PC-9 (cell line): ENCODE data around the gene CD80. TPM values are rescaled to one million over a fixed set of nuclear protein-coding genes. Genes with fewer than 3 reads are reported as not detected.

Experiments used
- BruUV-seq: library from RNA; stranded (reverse); fragments of 400-500 nt; replicated peaks from 2 replicates; lab custom pipeline; 2021; lab: Mats Ljungman, UMichigan
- CTCF ChIA-PET: fragments of 300-600 bp; sonication (Branson Sonifier 250); formaldehyde crosslinking; loops from one replicate; lab custom pipeline; 2022; ENCODE audit warnings: antibody characterized with exemption; lab: Charles Lee
- POLR2A ChIA-PET: fragments of 300-600 bp; sonication (Branson Sonifier 250); formaldehyde crosslinking; loops from one replicate; lab custom pipeline; 2022; ENCODE audit warnings: antibody characterized with exemption; ENCODE audit not compliant: unreplicated experiment; lab: Charles Lee
- DNase-seq, 2 experiments: peaks; one replicate each; pipeline versions ENCODE4 v3.0.0 to v3.0.0-alpha.2; 2015 to 2022; ENCODE audit warnings: mixed read lengths in 1 of 2
- H2AFZ ChIP-seq: fragments of 200-600 bp; sonication (generic); 2 replicates; pipeline ENCODE4 v1.8.1; 2017; ENCODE audit warnings: antibody characterized with exemption
- H3F3A ChIP-seq: fragments of 200-600 bp; sonication (generic); 2 replicates; pipeline ENCODE4 v1.8.1; 2017; ENCODE audit warnings: antibody characterized with exemption, mild to moderate bottlenecking, low read depth; ENCODE audit not compliant: insufficient read depth
- H3K27ac ChIP-seq: fragments of 200-600 bp; sonication (generic); 2 replicates; pipeline ENCODE4 v1.6.1; 2016; ENCODE audit warnings: mixed run types
- H3K27me3 ChIP-seq: fragments of 200-600 bp; sonication (generic); 2 replicates; pipeline ENCODE4 v1.6.1; 2016; ENCODE audit warnings: low read depth, mixed run types; ENCODE audit not compliant: insufficient read depth
- H3K36me3 ChIP-seq: fragments of 200-600 bp; sonication (generic); 2 replicates; pipeline ENCODE4 v1.6.1; 2016; ENCODE audit warnings: low read depth, mixed run types
- H3K4me1 ChIP-seq: fragments of 200-600 bp; sonication (generic); replicated peaks from 2 replicates; pipeline ENCODE4 v1.6.1; 2016; ENCODE audit warnings: mixed run types; ENCODE audit not compliant: insufficient read depth
- H3K4me2 ChIP-seq: fragments of 200-600 bp; sonication (generic); 2 replicates; pipeline ENCODE4 v1.6.1; 2017; ENCODE audit warnings: mixed run types
- H3K4me3 ChIP-seq: fragments of 200-600 bp; sonication (generic); 2 replicates; pipeline ENCODE4 v1.6.1; 2016; ENCODE audit warnings: mixed run types
- H3K79me2 ChIP-seq: fragments of 200-600 bp; sonication (generic); 2 replicates; pipeline ENCODE4 v1.6.1; 2017; ENCODE audit warnings: low read depth, mixed run types
- H3K9me2 ChIP-seq: fragments of 200-600 bp; sonication (generic); 2 replicates; pipeline ENCODE4 v1.8.1; 2017; ENCODE audit warnings: mild to moderate bottlenecking; ENCODE audit not compliant: insufficient read depth
- H3K9me3 ChIP-seq: fragments of 200-600 bp; sonication (generic); 2 replicates; pipeline ENCODE4 v1.8.1; 2016; ENCODE audit warnings: low read depth; ENCODE audit not compliant: insufficient read depth
- H4K20me1 ChIP-seq: fragments of 200-600 bp; sonication (generic); 2 replicates; pipeline ENCODE4 v1.8.1; 2017; ENCODE audit not compliant: insufficient read depth
- CTCF ChIP-seq: fragments of 200-600 bp; sonication (generic); conservative IDR thresholded peaks from 2 replicates; pipeline ENCODE4 v1.6.1; 2017; ENCODE audit warnings: mixed run types, antibody characterized with exemption, mild to moderate bottlenecking, moderate library complexity
- EZH2 ChIP-seq: fragments of 200-600 bp; sonication (generic); IDR thresholded peaks from 2 replicates; pipeline ENCODE4 v1.8.0; 2017; ENCODE audit warnings: antibody characterized with exemption, low read depth
- intact Hi-C: fragments of 100-400 bp; cut with micrococcal nuclease; formaldehyde crosslinking; loops from one replicate; pipeline ENCODE4 v1.10.0; 2022; ENCODE audit not compliant: unreplicated experiment
- total RNA-seq: library from RNA; stranded (reverse); gene quantifications from 2 replicates; pipeline ENCODE4 v1.2.3, GENCODE V29; 2021

Gene CD80
- total RNA-seq, 1 experiment from 2014 or later: not detected

- Histone ChIP-seq H2AFZ (no peak overlapping the region), H3F3A (0 out of 2 replicates have a peak, but pooled peaks cover 2% of the 10 kb centered on the region), H3K9me3 (no peaks in the 10 kb centered on the region), H3K9me2 (no peaks in the 10 kb centered on the region), H4K20me1 (no peaks in the 10 kb centered on the region; the same call in 1 of the 2 replicates), H3K36me3 (no peaks in the 10 kb centered on the region), H3K4me3 (no peak overlapping the region), H3K4me1 (peaks cover 12% of the 10 kb centered on the region; the same call in 1 of the 2 replicates), H3K27ac (no peak overlapping the region), H3K79me2 (peaks cover 12% of the 10 kb centered on the region), H3K27me3 (no peaks in the 10 kb centered on the region), H3K4me2 (no peak overlapping the region)
- CTCF ChIA-PET: no interaction called here
- intact Hi-C loops: no loop called here
- no peak for DNase-seq
- TF ChIP-seq CTCF: no peak
- no peak for TF ChIP-seq EZH2
- POLR2A ChIA-PET: no interaction called here
- BruUV-seq: no TSS peak
These were observed 64.8 kb downstream of the CD80 start for GRCh38 chr3:119494597-119494996.

- Histone ChIP-seq H3K4me3 (no peak overlapping the region), H3K9me2 (no peaks in the 10 kb centered on the region), H3K36me3 (no peaks in the 10 kb centered on the region), H3K9me3 (no peaks in the 10 kb centered on the region), H3K27ac (no peak overlapping the region), H3F3A (no peaks in the 10 kb centered on the region), H4K20me1 (no peaks in the 10 kb centered on the region), H3K27me3 (no peaks in the 10 kb centered on the region), H2AFZ (no peak overlapping the region), H3K79me2 (no peaks in the 10 kb centered on the region), H3K4me2 (no peak overlapping the region), H3K4me1 (peaks cover 10% of the 10 kb centered on the region; the same call in 1 of the 2 replicates)
- TF ChIP-seq CTCF (no peak), EZH2 (no peak)
- POLR2A ChIA-PET: no interaction called here
- no TSS peak for BruUV-seq
- no peak for DNase-seq
- intact Hi-C loops: no loop called here
- CTCF ChIA-PET: no interaction called here
These were observed 66.6 kb downstream of the CD80 start for GRCh38 chr3:119492810-119493209.

- BruUV-seq: no TSS peak
- TF ChIP-seq EZH2 (no peak), CTCF (no peak)
- no peak for DNase-seq
- no peak overlapping the region for H3K4me3 ChIP-seq
- H3K9me2 ChIP-seq: no peaks in the 10 kb centered on the region
- H3K27me3 ChIP-seq: no peaks in the 10 kb centered on the region
- no peak overlapping the region for H2AFZ ChIP-seq
- no peak overlapping the region for H3K27ac ChIP-seq
- peaks cover 4% of the 10 kb centered on the region; the same call in 1 of the 2 replicates for H3K4me1 ChIP-seq
- no peaks in the 10 kb centered on the region for H3F3A ChIP-seq
- no peaks in the 10 kb centered on the region for H3K36me3 ChIP-seq
- H3K4me2 ChIP-seq: no peak overlapping the region
- no peaks in the 10 kb centered on the region for H3K79me2 ChIP-seq
- ChIA-PET POLR2A (no interaction called here), CTCF (no interaction called here)
- no peaks in the 10 kb centered on the region for H4K20me1 ChIP-seq
- no peaks in the 10 kb centered on the region for H3K9me3 ChIP-seq
- intact Hi-C loops: no loop called here
These were observed 67.3 kb downstream of the CD80 start for GRCh38 chr3:119492128-119492527.
